ENCODE results near the gene PTPRG.
"Not testable (repeated sequence)": the region's sequence is repeated elsewhere in the genome, so short reads cannot be mapped to it uniquely, and the experiment has no call there.

Gene PTPRG

DNA sequence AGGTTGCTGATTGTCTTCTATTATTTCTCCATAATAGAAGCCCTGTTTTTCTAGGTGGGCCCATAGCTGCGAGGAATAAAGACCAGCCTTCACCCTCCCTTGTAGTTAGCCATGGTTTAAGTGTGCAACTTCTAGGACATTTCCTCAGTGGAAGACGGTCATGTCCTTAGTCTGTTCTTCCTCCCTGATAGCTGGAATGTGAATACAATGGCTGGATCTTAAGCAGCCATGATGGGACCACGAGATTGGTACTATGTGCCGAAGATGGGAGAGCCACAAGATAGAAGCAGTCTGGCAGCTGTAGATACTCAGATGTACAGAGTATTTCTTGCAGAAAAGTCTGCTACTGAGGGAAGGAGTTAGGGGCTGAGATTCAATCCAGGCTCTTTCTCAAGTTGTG, 152.9 kb downstream of the PTPRG start:
- Mint-ChIP-seq H3K4me1 (no peaks in the 10 kb centered on the region), H3K36me3 (no peaks in the 10 kb centered on the region), H3K27ac (no peak overlapping the region), H3K9me3 (no peaks in the 10 kb centered on the region), H3K4me3 (no peak overlapping the region)
- ATAC-seq (no peak), DNase-seq (ENCODE audit: low spot score in 2 of 2) (no peak)

DNA sequence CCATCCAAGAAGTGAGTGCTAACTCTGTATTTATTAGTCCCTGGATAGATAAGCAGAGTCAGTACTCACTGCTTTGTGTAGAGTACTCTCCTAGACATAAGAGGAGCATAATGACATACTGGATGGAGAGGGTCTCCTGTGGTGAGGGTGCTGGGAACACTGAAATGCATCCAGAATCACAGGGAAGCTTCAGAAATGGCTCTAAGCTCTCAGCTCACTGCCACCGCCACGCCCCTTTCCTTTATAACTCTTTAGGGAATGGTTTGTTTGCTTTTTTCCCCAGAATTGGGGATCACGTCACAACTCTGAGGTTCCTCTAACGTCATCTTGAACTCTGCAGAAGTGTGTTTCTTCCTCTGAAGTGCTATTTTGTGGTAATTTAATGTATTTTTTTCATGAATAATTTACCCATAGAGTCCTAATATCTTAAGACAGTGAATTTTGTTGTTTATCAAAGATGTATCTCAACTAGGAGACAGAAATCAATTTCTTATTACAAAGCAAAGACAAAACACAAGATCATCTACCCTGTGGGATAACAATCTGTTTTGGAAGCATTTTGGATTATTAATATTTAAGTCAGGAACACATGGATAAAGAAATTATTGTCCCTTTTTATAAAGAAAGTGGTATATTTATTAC, 154.6 kb downstream of the PTPRG start:
- H3K36me3 Mint-ChIP-seq = no peaks in the 10 kb centered on the region

DNA sequence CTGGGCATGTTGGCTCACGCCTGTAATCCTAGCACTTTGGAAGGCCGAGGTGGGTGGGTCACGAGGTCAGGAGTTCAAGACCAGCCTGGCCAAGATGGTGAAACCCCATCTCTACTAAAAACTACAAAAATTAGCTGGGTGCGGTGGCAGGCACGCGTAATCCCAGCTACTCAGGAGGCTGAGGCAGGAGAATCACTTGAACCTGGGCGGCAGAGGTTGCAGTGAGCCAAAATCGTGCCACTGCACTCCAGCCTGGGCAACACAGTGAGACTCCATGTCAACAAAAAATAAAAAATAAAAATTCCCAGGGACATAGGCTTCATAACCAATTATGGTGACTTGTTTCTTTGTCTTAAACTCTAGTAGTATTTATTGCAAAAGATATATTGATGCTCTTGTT, 155.3 kb downstream of the PTPRG start:
- not testable (repeated sequence) for H3K4me3 Mint-ChIP-seq; H3K27ac Mint-ChIP-seq; H3K4me1 Mint-ChIP-seq; H3K36me3 Mint-ChIP-seq; H3K9me3 Mint-ChIP-seq; DNase-seq (ENCODE audit: low spot score in 2 of 2); ATAC-seq

More for the DNA sequence above, 154.6 kb downstream of the PTPRG start:
- no peak for DNase-seq (ENCODE audit: low spot score in 2 of 2)
- Mint-ChIP-seq H3K4me3 (no peak overlapping the region), H3K9me3 (peaks cover 5% of the 10 kb centered on the region), H3K4me1 (no peaks in the 10 kb centered on the region), H3K27ac (no peak overlapping the region)
- no peak for ATAC-seq

DNA sequence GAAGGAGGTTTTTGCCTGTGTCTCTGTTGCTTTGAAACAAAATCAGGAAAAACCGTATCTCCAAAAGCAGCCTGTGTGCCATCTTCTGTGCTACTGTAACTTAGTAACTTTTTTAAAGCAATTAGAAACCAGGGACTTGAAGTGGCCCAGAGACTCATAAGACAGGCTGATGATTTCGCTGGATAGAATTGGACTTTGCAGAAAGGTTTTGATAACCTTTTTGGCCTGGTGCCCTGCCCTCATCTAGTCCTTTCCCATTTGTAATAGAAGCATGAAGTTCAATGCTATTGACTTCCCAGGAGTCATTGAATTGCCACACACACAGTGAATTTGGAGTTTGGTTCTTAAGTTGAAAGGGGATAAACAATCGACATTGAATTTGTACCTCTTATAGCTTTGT, 157.2 kb downstream of the PTPRG start:
- no peaks in the 10 kb centered on the region for H3K36me3 Mint-ChIP-seq
- no peak overlapping the region for H3K4me3 Mint-ChIP-seq
- H3K27ac Mint-ChIP-seq = no peak overlapping the region
- DNase-seq (ENCODE audit: low spot score in 2 of 2) (no peak), ATAC-seq (no peak)
- no peaks in the 10 kb centered on the region for H3K4me1 Mint-ChIP-seq
- H3K9me3 Mint-ChIP-seq = peaks cover 5% of the 10 kb centered on the region

DNA sequence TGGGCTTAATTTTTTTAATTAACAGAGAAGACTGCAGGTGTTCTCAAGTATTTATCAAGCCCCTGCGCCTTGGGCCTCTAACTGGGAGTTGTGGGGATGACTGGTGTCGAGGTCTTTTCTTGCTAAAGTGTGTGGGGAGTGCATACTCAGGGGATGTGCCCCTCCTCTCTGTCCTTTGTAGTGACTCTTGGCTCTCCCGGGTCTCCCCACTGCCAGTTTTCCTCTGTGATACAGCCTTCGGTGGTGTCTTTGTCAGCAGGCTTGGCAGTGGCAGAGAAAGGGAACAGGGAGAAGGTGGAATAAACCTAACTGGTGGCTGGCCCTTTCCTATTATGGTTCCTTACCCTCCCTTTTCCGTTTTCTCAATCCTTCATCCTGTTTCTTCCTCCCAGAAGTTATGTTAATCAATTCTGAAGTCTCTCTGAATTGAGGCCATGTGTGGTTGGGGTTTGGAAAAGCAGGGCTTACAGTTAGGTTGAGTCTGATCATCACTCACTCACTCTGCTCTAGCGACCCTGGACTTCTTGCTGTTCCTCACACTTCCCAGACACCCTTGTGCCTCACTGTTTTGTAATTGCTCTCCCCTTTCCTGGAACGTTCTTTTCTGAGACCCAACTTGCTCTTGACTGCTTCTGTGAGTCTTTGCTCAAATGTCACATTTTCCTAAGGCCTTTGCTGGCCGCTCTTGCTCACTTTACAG, 158.1 kb downstream of the PTPRG start:
- no peaks in the 10 kb centered on the region for H3K4me1 Mint-ChIP-seq
- no peak for ATAC-seq
- no peaks in the 10 kb centered on the region for H3K36me3 Mint-ChIP-seq
- H3K9me3 Mint-ChIP-seq = peaks cover 5% of the 10 kb centered on the region
- H3K4me3 Mint-ChIP-seq = no peak overlapping the region
- no peak overlapping the region for H3K27ac Mint-ChIP-seq
- no peak for DNase-seq (ENCODE audit: low spot score in 2 of 2)

DNA sequence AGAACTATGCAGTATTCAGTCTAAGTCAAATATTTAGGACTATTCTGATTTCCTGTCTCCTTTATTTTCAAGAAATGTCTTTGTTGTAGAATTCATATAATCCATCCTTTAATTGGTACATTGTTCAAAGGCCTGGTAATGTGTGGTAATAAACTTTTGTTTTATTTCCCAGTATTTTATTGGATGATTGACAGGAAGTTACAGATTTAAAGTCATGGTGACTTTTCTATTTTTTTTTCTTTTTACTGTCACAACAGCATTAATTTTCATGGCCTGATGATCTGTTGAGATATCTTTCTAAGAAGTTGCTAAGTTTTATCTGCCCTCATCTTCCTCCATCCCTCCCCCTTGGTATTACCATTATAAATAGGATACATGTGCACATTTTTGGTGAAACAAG, 161.7 kb downstream of the PTPRG start:
- Mint-ChIP-seq H3K36me3 (no peaks in the 10 kb centered on the region), H3K9me3 (peaks cover 5% of the 10 kb centered on the region), H3K4me3 (no peak overlapping the region), H3K4me1 (no peaks in the 10 kb centered on the region), H3K27ac (no peak overlapping the region)
- DNase-seq (ENCODE audit: low spot score in 2 of 2) (no peak), ATAC-seq (no peak)

DNA sequence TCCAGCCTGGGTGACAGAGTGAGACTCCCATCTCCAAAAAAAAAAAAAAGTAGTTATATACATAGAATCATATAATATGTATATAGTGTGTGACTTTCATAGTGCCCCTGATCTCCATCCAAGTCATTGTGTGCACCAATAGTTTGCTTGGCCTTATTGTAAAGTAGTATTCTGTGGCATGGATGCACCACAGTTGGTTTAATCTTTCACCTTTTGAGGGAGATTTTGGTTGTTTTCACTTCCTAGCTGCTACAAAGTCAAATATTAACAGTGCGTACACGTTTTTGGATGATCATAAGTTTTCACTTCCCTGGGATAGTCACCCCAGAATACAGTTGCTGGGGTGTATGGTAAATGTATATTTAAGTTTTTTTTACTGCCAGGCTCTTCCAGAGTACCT, 162.8 kb downstream of the PTPRG start:
- Mint-ChIP-seq H3K27ac (no peak overlapping the region), H3K4me1 (no peaks in the 10 kb centered on the region), H3K36me3 (no peaks in the 10 kb centered on the region), H3K4me3 (no peak overlapping the region), H3K9me3 (peaks cover 5% of the 10 kb centered on the region)
- no peak for DNase-seq (ENCODE audit: low spot score in 2 of 2)
- no peak for ATAC-seq

DNA sequence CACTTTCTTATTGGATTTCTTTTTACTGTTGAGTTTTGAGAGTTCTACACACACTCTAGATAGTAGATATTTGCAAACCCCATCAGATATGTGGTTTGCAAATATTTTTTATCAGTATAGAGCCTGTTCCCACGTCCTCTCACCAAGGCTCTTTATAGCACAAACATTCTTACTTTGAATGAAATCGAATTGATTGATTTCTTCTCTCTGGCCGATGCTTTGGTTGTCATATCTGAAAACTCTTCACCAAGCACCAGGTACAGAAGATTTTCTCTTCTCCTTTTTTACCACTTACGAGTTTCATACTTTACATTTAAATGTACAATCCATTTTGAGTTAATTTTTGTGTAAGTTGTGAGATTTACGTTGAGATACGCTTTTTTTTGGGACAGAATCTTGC, 163.4 kb downstream of the PTPRG start:
- no peak overlapping the region for H3K4me3 Mint-ChIP-seq
- peaks cover 2% of the 10 kb centered on the region for H3K9me3 Mint-ChIP-seq
- no peaks in the 10 kb centered on the region for H3K4me1 Mint-ChIP-seq
- DNase-seq (ENCODE audit: low spot score in 2 of 2) (no peak), ATAC-seq (no peak)
- H3K36me3 Mint-ChIP-seq = no peaks in the 10 kb centered on the region
- no peak overlapping the region for H3K27ac Mint-ChIP-seq

DNA sequence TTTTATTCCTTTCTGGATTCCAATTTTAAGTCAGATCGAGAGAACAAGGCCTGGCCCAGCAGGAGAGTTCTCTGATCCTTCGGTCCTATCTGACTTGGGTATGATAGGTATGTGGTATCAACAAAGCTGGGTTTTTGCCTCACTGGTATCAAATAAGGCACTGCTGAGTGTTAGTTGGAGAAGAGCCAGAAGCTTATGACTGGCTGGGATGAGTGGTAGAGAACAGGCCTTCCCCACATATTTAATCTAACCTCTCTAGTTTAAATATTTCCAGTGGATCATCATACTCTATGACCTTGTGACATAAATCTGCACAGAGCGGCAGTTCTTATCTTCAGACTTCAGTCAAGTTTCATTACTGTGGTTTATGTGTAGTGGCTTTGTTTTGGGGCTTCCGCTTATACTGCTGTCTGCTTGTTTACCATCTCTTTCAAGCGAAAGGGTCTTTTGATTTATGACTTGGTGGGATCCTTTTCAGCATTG, 164.5 kb downstream of the PTPRG start:
- Mint-ChIP-seq H3K36me3 (no peaks in the 10 kb centered on the region), H3K9me3 (no peaks in the 10 kb centered on the region), H3K27ac (no peak overlapping the region), H3K4me3 (no peak overlapping the region), H3K4me1 (no peaks in the 10 kb centered on the region)
- ATAC-seq (no peak), DNase-seq (ENCODE audit: low spot score in 2 of 2) (no peak)

DNA sequence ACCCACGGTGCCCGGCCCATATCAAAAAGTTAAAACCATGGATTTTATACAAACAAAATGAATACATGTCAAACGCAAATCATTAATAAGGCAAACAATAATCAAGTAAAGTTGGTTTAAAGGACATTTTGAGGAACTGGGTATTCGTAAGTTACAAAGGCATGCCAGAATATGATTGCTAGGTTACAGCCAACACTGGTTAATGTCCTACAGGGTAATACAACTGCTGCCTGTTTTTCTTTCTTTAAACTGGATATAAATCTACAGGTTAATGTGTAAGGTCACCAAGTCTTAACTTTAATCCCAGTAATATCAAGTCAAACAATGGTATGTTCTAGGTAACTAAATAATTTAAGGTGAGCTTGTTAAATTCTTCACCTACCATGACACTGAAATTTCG, 166.1 kb downstream of the PTPRG start:
- Mint-ChIP-seq H3K4me1 (no peaks in the 10 kb centered on the region), H3K4me3 (no peak overlapping the region), H3K36me3 (no peaks in the 10 kb centered on the region), H3K27ac (no peak overlapping the region), H3K9me3 (no peaks in the 10 kb centered on the region)
- DNase-seq (ENCODE audit: low spot score in 2 of 2) = no peak
- no peak for ATAC-seq

DNA sequence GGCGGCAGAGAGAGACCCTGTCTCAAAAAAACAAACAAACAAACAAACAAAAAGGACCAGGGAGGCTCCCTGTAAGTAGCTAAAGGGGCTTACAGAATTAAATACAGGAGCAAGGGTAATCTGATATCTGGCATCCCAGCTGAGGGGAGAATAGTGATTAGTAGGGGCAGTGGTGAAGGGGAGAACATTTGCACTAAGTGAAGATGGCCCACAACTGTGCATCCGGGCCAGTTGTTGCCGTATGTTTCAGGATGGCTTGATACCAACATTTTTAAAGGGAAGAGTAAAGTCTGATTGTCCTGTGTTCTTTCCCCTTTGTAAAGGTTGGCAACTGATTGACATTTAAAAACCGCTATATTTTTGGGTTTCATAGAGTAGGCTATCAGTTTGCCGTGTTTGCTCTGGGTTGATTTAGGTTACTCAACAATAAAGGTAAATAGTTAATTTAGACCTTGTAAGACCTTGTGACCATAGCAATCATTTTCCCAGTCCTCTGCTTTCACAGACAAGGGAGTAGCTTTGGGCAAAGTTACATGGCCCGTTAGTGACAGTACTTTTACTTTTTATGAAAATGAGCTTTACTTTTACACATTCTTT, 167.8 kb downstream of the PTPRG start:
- H3K4me1 Mint-ChIP-seq = no peaks in the 10 kb centered on the region
- DNase-seq (ENCODE audit: low spot score in 2 of 2) (no peak), ATAC-seq (no peak)
- no peaks in the 10 kb centered on the region for H3K36me3 Mint-ChIP-seq
- H3K4me3 Mint-ChIP-seq = no peak overlapping the region
- H3K9me3 Mint-ChIP-seq = no peaks in the 10 kb centered on the region
- H3K27ac Mint-ChIP-seq = no peak overlapping the region

DNA sequence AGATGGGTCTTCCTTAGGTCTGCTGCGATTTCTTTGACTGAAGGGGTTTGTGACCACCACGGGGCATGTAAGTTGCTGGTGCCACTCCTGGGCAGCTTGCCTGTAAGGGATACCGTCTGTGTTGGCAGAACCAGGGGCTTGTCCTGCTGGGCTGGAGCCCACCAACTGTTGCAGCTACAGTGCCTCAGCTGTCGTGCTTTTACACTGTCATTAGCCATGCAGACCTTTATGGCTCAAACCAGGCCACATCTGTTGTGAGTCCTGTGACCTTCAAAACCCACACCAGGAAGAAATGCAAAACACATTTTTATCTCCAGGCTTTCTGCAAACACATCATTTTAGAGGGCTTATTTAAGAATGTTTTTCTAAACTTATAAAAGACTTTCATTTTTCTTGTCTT, 168.7 kb downstream of the PTPRG start:
- Mint-ChIP-seq H3K4me3 (no peak overlapping the region), H3K4me1 (no peaks in the 10 kb centered on the region), H3K36me3 (no peaks in the 10 kb centered on the region), H3K9me3 (no peaks in the 10 kb centered on the region), H3K27ac (no peak overlapping the region)
- DNase-seq (ENCODE audit: low spot score in 2 of 2) (no peak), ATAC-seq (no peak)

DNA sequence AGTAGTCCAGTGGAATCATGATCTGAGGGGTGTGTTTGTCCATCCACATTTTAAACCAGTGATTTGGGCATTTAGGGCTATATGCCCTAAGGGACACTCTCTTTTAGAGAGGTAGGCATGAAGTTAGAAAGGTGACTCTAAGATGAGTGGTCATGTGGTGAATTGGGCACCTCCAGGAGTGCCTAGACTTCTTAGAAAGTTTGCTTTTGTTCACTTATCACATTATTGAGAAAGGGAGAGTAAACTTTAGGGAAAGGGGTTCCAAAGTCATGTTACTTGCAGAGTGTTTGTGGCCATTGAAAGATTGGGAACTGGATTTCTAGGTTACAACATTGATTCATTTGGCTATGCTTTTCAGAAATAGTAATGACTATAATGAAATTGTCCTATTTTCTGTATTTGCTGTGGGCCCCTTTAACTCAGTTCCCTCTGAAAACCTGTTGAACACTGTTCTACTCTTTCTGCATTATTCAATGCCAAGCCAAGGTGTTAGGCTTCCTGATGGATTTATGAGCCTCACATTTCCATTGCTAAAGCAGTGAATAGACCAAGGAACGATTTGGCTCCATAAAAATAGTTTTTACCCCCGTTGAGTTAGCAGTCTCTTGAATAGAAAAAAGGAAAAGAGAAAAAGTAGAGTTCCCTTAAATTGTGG, 169.3 kb downstream of the PTPRG start:
- DNase-seq (ENCODE audit: low spot score in 2 of 2) (no peak), ATAC-seq (no peak)
- H3K27ac Mint-ChIP-seq = no peak overlapping the region
- H3K9me3 Mint-ChIP-seq = no peaks in the 10 kb centered on the region
- no peaks in the 10 kb centered on the region for H3K4me1 Mint-ChIP-seq
- no peaks in the 10 kb centered on the region for H3K36me3 Mint-ChIP-seq
- no peak overlapping the region for H3K4me3 Mint-ChIP-seq

DNA sequence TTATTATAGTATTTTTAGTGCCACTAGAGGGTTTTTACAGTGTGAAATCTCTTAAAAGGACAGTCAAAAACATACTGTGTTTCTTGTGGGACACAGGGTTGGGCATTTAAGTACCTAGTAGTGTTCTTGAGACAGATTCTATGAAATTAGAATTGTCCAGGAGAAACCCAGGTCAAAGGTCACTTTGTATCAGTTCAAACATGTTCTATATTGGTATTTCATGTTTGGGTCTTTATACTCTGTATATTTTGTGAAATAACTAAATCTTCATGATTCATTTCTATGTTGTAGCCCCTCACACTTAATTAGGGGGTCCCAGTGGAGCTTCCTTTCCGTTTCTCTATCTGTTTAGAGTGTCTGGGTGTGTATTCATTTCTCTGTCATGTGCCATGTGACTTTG, 171.6 kb downstream of the PTPRG start:
- H3K27ac Mint-ChIP-seq = no peak overlapping the region
- H3K4me1 Mint-ChIP-seq = no peaks in the 10 kb centered on the region
- no peaks in the 10 kb centered on the region for H3K36me3 Mint-ChIP-seq
- DNase-seq (ENCODE audit: low spot score in 2 of 2) = no peak
- H3K9me3 Mint-ChIP-seq = peaks cover 4% of the 10 kb centered on the region
- no peak overlapping the region for H3K4me3 Mint-ChIP-seq
- ATAC-seq = no peak

DNA sequence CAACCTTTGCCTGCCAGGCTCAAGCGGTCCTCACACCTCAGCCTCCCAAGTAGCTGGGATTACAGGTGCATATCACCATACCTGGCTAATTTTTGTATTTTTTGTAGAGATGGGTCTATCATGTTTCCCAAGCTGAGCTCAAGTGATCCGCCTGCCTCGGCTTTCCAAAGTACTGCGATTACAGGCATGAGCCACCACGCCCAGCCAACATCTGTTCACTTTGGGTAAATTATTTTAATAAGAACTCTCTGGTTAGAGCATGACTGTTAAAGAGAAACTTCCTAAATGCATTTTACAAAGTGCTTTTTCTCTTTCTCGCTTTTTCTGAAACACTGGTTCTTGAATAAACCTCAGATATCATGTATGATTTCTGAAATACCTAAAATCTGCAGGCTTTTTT, 172.5 kb downstream of the PTPRG start:
- ATAC-seq (no peak), DNase-seq (ENCODE audit: low spot score in 2 of 2) (no peak)
- H3K4me3 Mint-ChIP-seq = no peak overlapping the region
- no peaks in the 10 kb centered on the region for H3K4me1 Mint-ChIP-seq
- peaks cover 4% of the 10 kb centered on the region for H3K9me3 Mint-ChIP-seq
- H3K27ac Mint-ChIP-seq = no peak overlapping the region
- H3K36me3 Mint-ChIP-seq = no peaks in the 10 kb centered on the region
